Measurements from ENCODE around the gene KRTAP2-1. TPM values are rescaled to one million over a fixed set of nuclear protein-coding genes. Genes with fewer than 3 reads are reported as not detected.
"Not testable (repeated sequence)": the region's sequence is repeated elsewhere in the genome, so short reads cannot be mapped to it uniquely, and the experiment has no call there.

The KRTAP2-1 gene, protein sequence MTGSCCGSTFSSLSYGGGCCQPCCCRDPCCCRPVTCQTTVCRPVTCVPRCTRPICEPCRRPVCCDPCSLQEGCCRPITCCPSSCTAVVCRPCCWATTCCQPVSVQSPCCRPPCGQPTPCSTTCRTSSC
- not detected for total RNA-seq

DNA sequence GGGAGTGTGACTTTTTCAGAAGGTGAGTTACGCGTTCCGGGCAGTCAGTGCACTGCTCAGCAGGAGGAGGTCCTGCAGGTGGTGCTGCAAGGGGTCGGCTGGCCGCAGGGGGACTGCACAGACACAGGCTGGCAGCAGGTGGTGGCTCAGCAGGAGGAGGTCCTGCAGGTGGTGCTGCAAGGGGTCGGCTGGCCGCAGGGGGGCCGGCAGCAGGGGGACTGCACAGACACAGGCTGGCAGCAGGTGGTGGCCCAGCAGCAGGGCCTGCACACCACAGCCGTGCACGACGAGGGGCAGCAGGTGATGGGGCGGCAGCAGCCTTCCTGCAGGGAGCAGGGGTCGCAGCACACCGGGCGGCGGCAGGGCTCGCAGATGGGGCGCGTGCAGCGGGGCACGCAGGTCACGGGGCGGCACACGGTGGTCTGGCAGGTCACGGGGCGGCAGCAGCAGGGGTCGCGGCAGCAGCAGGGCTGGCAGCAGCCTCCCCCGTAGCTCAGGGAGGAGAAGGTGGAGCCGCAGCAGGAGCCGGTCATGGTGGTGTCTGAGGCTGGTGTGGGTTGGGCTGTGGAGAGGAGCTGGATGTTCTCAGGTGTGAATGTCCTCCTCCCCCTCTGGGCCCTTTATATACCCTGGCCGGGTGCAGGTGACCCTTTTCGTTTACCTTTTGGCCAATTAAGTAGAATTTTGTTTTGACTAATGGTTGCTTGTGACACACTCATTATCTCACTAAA is at the start of gene KRTAP2-1:
TSS of gene KRTAP2-1 (minus strand) at position 582 of the 731 bp plus-strand sequence. CDS start at position 533, 49 bp downstream.
- H3K9ac ChIP-seq (ENCODE audit: low read depth in 1 of 3, low read length in 3 of 3); H3K4me1 ChIP-seq (ENCODE audit: control insufficient read depth in 3 of 3, insufficient read depth in 3 of 3, low read length in 3 of 3); H3K4me3 ChIP-seq (ENCODE audit: low read length in 3 of 3); H3K36me3 ChIP-seq (ENCODE audit: control insufficient read depth in 3 of 3, insufficient read depth in 3 of 3, low read length in 3 of 3); H3K27ac ChIP-seq (ENCODE audit: low read depth, low read length); H3K9me3 ChIP-seq (ENCODE audit: control insufficient read depth in 3 of 3, low read length in 3 of 3): not testable (repeated sequence)
- peaks cover 11 to 24% (median 14%) of the 10 kb centered on the region in 3 donors for H3K27me3 ChIP-seq (ENCODE audit: control insufficient read depth in 3 of 3, insufficient read depth in 3 of 3, low read length in 3 of 3)

DNA sequence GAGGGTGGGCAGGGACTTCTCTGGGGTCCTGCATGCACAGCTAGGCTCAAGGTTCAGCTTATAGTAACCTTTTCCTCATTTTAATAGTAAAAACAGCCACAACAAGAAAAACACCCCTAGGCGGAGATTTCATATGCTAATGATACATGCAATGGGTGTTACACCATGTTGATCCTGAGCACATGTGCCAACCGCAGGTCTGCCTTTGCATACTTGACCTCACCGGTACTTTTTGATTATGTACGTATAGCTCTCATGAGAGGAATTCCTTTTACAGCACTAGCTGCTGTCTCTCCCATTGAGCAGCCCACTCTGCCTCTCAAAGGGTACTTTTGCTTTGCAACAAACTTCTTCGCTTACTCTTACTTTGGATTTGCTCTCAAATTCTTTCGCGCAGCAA is 48.9 kb upstream of the KRTAP2-1 start:
- Histone ChIP-seq H3K9ac (ENCODE audit: low read depth in 1 of 3, low read length in 3 of 3) (no peak overlapping the region), H3K36me3 (ENCODE audit: control insufficient read depth in 3 of 3, insufficient read depth in 3 of 3, low read length in 3 of 3) (no peaks in the 10 kb centered on the region), H3K4me1 (ENCODE audit: control insufficient read depth in 3 of 3, insufficient read depth in 3 of 3, low read length in 3 of 3) (no peaks in the 10 kb centered on the region), H3K27ac (ENCODE audit: low read depth, low read length) (no peak overlapping the region), H3K9me3 (ENCODE audit: control insufficient read depth in 3 of 3, low read length in 3 of 3) (no peaks in the 10 kb centered on the region), H3K4me3 (ENCODE audit: low read length in 3 of 3) (no peak overlapping the region), H3K27me3 (ENCODE audit: control insufficient read depth in 3 of 3, insufficient read depth in 3 of 3, low read length in 3 of 3) (peaks cover 0 to 3% (median 0%) of the 10 kb centered on the region in 3 donors)

DNA sequence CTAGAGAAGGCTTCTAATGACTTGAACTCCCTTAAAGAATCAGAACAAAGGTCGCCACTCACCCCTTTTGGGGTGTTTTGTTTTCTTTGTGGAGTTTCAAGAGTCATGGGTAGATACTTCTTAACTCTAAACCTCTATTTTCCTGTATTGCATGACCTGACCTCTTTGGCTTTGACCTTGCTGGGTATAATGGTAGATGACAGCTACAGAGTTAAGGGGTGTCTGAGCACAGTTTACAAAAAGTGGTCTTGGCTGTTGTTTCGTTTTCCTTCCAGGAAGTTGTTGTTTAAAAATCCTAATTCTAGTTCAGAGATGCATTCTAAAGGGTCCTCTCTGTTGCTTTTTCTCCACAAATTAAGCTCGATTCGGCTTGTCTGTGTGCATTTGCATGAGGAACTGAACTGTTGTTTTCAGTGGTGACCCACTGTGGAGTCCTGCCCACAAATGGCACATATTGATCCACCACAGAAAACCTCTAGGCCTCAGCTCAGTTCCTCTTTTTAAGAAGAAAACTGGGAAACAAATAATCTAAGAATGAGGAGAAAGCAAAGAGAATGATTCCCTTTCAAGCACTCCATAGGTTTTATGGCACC is 41.7 kb upstream of the KRTAP2-1 start:
- H3K9me3 ChIP-seq (ENCODE audit: control insufficient read depth in 3 of 3, low read length in 3 of 3); H3K4me1 ChIP-seq (ENCODE audit: control insufficient read depth in 3 of 3, insufficient read depth in 3 of 3, low read length in 3 of 3); H3K9ac ChIP-seq (ENCODE audit: low read depth in 1 of 3, low read length in 3 of 3); H3K36me3 ChIP-seq (ENCODE audit: control insufficient read depth in 3 of 3, insufficient read depth in 3 of 3, low read length in 3 of 3); H3K4me3 ChIP-seq (ENCODE audit: low read length in 3 of 3); H3K27me3 ChIP-seq (ENCODE audit: control insufficient read depth in 3 of 3, insufficient read depth in 3 of 3, low read length in 3 of 3); H3K27ac ChIP-seq (ENCODE audit: low read depth, low read length): not testable (repeated sequence)

DNA sequence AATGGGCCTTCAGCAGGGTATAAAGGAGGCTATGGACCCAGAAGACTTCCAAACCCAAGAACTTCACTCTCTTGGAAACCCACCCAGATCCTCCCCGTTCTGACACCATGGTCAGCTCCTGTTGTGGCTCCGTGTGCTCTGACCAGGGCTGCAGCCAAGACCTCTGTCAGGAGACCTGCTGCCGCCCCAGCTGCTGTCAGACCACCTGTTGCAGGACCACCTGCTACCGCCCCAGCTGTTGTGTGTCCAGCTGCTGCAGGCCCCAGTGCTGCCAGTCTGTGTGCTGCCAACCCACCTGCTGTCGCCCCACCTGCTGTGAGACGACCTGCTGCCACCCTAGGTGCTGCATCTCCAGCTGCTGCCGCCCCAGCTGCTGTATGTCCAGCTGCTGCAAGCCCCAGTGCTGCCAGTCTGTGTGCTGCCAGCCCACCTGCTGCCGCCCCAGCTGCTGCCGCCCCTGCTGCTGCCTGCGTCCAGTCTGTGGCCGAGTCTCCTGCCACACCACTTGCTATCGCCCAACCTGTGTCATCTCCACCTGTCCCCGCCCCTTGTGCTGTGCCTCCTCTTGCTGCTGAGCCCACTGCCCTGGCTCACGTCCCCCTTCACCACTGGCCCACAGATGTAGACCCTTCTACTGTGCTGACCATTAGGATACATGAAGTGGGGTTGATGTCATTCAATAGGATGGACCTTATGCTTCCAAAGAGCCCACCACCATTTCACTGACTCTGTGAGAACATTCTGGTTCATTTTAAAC is 37.2 kb upstream of the KRTAP2-1 start, which contains the start of gene KRTAP4-7:
TSS of gene KRTAP4-7 (plus strand) at position 51 of the 757 bp plus-strand sequence. CDS start at position 108, 57 bp downstream.
- H3K36me3 ChIP-seq (ENCODE audit: control insufficient read depth in 3 of 3, insufficient read depth in 3 of 3, low read length in 3 of 3); H3K4me1 ChIP-seq (ENCODE audit: control insufficient read depth in 3 of 3, insufficient read depth in 3 of 3, low read length in 3 of 3); H3K4me3 ChIP-seq (ENCODE audit: low read length in 3 of 3); H3K27ac ChIP-seq (ENCODE audit: low read depth, low read length); H3K9me3 ChIP-seq (ENCODE audit: control insufficient read depth in 3 of 3, low read length in 3 of 3); H3K9ac ChIP-seq (ENCODE audit: low read depth in 1 of 3, low read length in 3 of 3); H3K27me3 ChIP-seq (ENCODE audit: control insufficient read depth in 3 of 3, insufficient read depth in 3 of 3, low read length in 3 of 3): not testable (repeated sequence)

DNA sequence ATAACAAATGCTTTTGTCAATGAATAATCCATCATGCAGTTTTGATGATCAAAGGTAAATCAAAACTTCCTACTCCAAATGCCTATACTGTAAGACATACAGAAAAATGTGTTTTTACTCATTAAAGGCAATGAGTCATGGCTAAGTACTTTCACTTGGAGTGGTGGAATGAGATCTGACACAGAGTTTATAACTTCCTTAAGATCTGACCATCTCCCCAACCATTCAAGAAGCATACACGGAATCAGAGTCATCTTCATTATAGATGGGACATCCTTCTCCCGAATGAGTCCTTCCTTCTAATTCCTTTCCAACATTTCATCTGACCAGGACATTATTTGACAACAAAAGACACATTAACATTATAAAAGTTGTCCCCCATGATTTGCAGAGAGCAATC is 36.3 kb upstream of the KRTAP2-1 start:
- H3K4me3 ChIP-seq (ENCODE audit: low read length in 3 of 3); H3K27me3 ChIP-seq (ENCODE audit: control insufficient read depth in 3 of 3, insufficient read depth in 3 of 3, low read length in 3 of 3); H3K27ac ChIP-seq (ENCODE audit: low read depth, low read length); H3K36me3 ChIP-seq (ENCODE audit: control insufficient read depth in 3 of 3, insufficient read depth in 3 of 3, low read length in 3 of 3); H3K9me3 ChIP-seq (ENCODE audit: control insufficient read depth in 3 of 3, low read length in 3 of 3); H3K9ac ChIP-seq (ENCODE audit: low read depth in 1 of 3, low read length in 3 of 3); H3K4me1 ChIP-seq (ENCODE audit: control insufficient read depth in 3 of 3, insufficient read depth in 3 of 3, low read length in 3 of 3): not testable (repeated sequence)

DNA sequence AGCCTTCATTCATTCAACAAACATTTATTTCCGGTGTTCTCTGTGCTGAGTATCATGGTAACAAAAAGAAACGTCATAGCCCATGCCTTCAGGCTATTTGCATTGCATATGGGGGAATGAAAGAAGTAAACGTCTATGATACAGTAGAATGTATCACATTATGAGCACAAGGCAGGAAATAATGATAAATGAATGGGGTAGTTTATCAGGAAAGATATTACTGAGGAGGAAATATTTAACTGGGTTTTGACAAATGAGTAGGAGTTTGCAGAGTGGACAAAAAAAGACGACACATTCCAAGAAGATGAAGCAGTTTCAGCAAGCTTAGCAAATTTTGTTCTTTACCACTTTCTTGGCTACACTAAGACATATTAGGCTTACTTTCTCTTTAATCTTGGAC is 35.5 kb upstream of the KRTAP2-1 start:
- Histone ChIP-seq H3K36me3 (ENCODE audit: control insufficient read depth in 3 of 3, insufficient read depth in 3 of 3, low read length in 3 of 3) (no peaks in the 10 kb centered on the region), H3K9ac (ENCODE audit: low read depth in 1 of 3, low read length in 3 of 3) (no peak overlapping the region), H3K4me1 (ENCODE audit: control insufficient read depth in 3 of 3, insufficient read depth in 3 of 3, low read length in 3 of 3) (no peaks in the 10 kb centered on the region), H3K27me3 (ENCODE audit: control insufficient read depth in 3 of 3, insufficient read depth in 3 of 3, low read length in 3 of 3) (no peaks in the 10 kb centered on the region), H3K4me3 (ENCODE audit: low read length in 3 of 3) (no peak overlapping the region), H3K27ac (ENCODE audit: low read depth, low read length) (no peak overlapping the region), H3K9me3 (ENCODE audit: control insufficient read depth in 3 of 3, low read length in 3 of 3) (no peaks in the 10 kb centered on the region)

DNA sequence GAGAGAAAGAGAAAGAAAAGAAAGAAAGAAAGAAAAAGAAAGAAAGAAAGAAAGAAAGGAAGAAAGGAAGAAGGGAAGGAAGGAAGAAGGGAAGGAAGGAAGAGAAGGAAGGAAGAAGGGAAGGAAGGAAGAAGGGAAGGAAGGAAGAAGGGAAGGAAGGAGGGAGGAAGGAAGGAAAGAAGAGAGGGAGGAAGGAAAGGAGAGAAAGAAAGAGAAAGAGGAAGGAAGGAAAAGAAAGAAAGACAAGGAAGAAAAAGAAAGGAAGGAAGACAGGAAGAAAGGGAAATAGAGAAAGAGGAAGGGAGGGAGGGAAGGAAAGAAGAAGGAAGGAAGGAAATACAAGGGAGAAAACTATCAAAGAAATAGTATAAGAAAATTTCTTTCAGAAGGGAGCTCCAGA is 29.7 kb upstream of the KRTAP2-1 start:
- Histone ChIP-seq H3K27me3 (ENCODE audit: control insufficient read depth in 3 of 3, insufficient read depth in 3 of 3, low read length in 3 of 3) (peaks cover 0 to 6% (median 6%) of the 10 kb centered on the region in 3 donors), H3K27ac (ENCODE audit: low read depth, low read length) (no peak overlapping the region), H3K9me3 (ENCODE audit: control insufficient read depth in 3 of 3, low read length in 3 of 3) (no peaks in the 10 kb centered on the region), H3K4me1 (ENCODE audit: control insufficient read depth in 3 of 3, insufficient read depth in 3 of 3, low read length in 3 of 3) (no peaks in the 10 kb centered on the region), H3K9ac (ENCODE audit: low read depth in 1 of 3, low read length in 3 of 3) (no peak overlapping the region), H3K36me3 (ENCODE audit: control insufficient read depth in 3 of 3, insufficient read depth in 3 of 3, low read length in 3 of 3) (no peaks in the 10 kb centered on the region), H3K4me3 (ENCODE audit: low read length in 3 of 3) (no peak overlapping the region)

DNA sequence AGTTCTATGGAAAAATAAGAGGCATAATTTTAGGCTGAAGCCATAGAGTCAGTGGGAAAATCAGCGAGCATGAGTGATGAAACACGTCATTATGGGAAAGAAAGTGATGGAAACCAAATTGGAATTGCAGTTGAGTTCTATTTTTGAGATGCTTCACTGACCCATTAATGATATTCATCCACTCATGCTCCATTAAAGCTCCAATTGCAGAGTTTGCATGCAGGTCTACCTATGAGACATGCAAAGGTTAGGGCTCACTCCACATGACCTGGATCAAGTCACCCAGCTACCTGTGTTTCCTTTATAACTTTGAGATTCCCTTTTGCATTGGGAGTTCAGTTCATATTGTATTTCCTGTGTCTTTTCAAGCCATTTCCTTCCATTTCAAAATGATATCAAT is 26.6 kb upstream of the KRTAP2-1 start:
- no peak overlapping the region for H3K27ac ChIP-seq (ENCODE audit: low read depth, low read length)
- peaks cover 0 to 6% (median 6%) of the 10 kb centered on the region in 3 donors for H3K27me3 ChIP-seq (ENCODE audit: control insufficient read depth in 3 of 3, insufficient read depth in 3 of 3, low read length in 3 of 3)
- H3K9ac ChIP-seq (ENCODE audit: low read depth in 1 of 3, low read length in 3 of 3): no peak overlapping the region
- H3K4me1 ChIP-seq (ENCODE audit: control insufficient read depth in 3 of 3, insufficient read depth in 3 of 3, low read length in 3 of 3): no peaks in the 10 kb centered on the region
- H3K4me3 ChIP-seq (ENCODE audit: low read length in 3 of 3): no peak overlapping the region
- H3K9me3 ChIP-seq (ENCODE audit: control insufficient read depth in 3 of 3, low read length in 3 of 3): no peaks in the 10 kb centered on the region
- H3K36me3 ChIP-seq (ENCODE audit: control insufficient read depth in 3 of 3, insufficient read depth in 3 of 3, low read length in 3 of 3): no peaks in the 10 kb centered on the region

DNA sequence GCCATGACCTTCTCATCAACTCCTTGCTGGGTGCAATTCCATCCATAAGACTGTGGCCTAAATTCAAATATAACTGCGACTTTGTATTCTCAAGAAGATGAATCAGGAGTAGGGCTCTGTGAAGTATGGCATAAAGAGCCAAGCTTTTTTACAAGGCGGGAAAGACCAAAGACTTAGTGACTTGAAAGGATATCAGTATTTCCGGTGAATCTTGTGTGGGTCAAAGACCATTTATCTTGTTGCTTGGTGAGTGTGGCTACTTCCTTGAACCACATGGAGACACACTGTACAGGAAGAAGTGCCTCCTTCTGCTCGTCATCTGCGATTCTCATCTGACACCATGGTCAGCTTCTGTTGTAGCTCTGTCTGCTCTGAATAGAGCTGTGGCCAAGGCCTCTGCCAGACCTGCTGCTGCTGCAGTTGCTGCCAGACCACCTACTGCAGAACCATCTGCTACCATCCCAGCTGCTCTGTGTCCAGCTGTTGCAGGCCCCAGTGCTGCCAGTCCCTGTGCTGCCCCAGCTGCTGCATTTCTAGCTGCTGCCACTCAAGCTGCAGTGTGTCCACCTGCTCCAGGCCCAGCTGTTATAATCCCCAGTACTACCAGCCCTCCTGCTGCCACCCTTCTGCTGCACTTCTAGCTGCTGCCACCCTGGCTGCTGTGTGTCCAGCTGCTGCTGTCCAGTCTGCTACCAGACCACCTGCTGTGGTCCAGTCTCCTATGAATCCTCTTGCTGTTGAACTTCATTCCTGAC is 24.7 kb upstream of the KRTAP2-1 start:
- H3K4me1 ChIP-seq (ENCODE audit: control insufficient read depth in 3 of 3, insufficient read depth in 3 of 3, low read length in 3 of 3): no peaks in the 10 kb centered on the region
- no peaks in the 10 kb centered on the region for H3K36me3 ChIP-seq (ENCODE audit: control insufficient read depth in 3 of 3, insufficient read depth in 3 of 3, low read length in 3 of 3)
- H3K4me3 ChIP-seq (ENCODE audit: low read length in 3 of 3): no peak overlapping the region
- H3K9me3 ChIP-seq (ENCODE audit: control insufficient read depth in 3 of 3, low read length in 3 of 3): no peaks in the 10 kb centered on the region
- H3K27ac ChIP-seq (ENCODE audit: low read depth, low read length): no peak overlapping the region
- H3K27me3 ChIP-seq (ENCODE audit: control insufficient read depth in 3 of 3, insufficient read depth in 3 of 3, low read length in 3 of 3): peaks cover 0 to 6% (median 6%) of the 10 kb centered on the region in 3 donors
- H3K9ac ChIP-seq (ENCODE audit: low read depth in 1 of 3, low read length in 3 of 3): no peak overlapping the region

Data from skeletal muscle tissue (tissue), 4 donors.